Pulmonary artery endothelial cell (primary cell): ENCODE measurements around the gene FBXO8. TPM values are rescaled to one million over a fixed set of nuclear protein-coding genes. Genes with fewer than 3 reads are reported as not detected.

Experiments
- DNase-seq: peaks from one replicate; pipeline ENCODE4 v3.0.0-alpha.2; 2011; ENCODE audit warnings: low read depth, low spot score
- total RNA-seq: library from RNA; depleted of rRNA; stranded (reverse); fragments of >200 nt; gene quantifications from 2 replicates; pipeline ENCODE4 v1.2.3, GENCODE V29; 2014

Gene FBXO8
- total RNA-seq, 1 donor from 2014 or later: 17.0 TPM

DNA sequence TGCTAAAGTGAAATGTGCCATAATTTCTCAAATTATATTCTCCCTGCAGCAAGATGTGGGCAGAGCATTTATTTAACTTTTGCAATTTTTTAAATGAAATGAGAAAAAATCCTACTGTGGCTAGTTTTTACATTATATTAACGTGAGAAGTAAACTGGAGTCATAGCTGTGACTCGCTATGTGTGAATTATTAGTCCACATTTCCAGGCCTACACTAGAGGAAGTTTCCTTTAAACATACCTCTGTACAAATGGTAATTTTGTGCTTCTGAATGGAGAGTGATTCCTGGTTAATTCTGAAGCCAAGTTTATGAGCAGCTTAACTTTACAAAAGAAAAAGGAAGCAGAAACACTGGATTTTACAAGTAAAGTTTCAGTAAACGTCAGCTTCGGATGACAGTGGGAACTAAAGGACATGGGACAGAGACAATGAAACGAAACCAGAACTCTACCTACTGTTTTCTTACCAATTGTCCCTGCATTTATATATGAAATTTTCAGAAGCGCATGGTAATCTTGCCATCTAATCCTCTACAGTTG, 72.4 kb downstream of the FBXO8 start:
- DNase-seq: no peak

DNA sequence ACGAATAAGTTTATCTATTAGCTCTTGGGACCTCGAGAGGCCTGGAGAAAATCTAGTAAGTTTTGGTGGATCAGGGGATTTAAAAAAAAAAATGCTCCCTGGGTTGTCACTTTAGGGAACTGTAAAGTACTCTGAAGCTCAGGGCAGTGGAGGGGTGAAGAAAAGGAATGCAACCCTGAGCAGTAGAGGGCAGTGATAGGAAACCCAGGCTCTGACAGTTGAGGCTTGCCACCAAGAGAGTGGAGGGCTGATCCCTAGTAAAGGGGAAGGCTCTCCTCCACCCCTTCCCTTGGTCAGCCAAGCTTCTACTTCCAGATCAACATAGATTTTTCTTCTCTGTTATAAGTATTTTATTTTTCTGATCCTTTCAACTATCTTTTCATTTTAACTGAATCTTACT, 73.1 kb downstream of the FBXO8 start:
- DNase-seq: no peak

DNA sequence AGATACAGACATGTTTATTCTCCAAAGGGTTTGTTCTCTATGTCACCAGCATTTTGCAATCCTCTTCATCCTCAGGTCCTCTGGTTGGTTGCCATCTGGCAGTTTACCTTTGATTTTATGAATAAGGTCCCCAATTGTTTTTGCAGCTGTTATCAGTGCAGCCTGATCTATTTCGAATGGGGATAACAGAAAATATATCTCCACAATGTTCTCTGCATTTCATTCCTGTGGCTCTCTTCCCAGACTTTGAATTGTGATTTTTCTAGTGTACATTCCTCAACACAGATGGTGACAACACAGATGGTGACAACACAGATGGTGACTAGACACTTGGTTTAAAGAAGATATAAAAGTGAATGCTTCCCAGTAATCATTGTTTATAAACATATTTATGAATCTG, 74.1 kb downstream of the FBXO8 start:
- DNase-seq: no peak

DNA sequence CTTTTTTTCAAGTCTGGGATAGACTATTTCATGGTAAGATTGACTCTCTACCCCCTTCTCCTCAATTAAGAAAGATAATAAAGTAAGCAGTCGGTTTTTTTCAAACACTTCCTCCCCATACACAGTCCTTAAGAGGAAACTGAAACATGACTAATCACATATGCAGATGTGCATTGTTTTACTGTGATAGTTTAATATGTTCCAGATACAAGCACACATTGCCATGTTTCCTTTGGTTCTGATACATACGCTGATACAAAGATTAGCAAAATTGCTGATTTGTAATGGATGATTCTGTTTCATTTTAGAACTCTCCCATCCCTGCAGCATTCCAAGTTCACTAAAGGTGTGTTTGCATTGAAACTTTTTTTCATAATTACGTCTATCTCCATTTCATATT, 76.1 kb downstream of the FBXO8 start:
- no peak for DNase-seq

DNA sequence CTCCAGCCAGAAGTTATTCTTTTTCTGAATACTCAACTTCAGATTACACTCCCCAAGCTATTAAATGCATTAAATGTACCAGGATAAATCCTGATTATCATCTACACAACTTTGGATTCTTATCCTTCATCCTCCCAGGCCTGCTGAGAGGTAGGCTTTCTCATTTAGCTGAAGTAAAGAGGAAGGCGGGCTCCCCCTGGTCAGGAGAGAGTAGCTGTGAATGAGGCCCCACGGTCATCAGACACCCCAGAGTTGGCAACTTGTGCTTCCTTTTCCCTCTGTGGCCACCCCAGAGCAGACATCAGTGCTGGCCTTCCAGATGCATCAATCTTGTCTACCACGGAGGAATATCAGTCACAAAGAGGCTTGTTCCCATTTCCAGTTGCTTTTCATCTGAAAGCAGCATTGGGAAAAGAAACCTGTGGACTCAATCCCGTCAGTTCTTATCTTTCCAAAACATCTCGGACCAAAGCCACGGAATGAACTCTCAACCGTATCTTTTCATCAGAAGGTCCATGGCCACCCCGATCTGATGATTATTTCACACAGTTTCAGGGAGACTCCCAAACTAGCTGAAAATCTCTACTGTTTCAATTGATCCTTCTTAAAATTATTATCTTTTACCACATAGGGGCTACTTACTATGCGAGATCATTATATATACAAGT, 79.2 kb downstream of the FBXO8 start:
- DNase-seq: no peak

DNA sequence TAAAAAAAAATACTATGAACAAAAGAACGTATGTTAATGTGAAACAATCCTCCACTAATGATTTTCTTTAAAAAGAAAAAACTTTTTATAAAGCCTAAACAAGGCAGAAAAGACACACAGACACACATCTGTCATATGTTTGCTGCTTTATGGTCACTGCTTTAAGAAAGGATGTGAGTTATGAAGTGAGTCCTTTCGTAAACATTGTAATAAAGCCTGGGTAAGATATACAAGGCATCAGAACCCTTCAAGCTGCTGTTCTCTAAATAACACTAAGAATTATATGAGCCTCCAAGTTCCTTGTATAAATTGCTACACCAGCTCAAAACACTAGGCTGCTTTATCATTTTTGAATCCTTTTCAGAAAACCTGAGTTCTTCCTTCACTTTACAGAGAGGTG, 81.6 kb downstream of the FBXO8 start:
- no peak for DNase-seq

DNA sequence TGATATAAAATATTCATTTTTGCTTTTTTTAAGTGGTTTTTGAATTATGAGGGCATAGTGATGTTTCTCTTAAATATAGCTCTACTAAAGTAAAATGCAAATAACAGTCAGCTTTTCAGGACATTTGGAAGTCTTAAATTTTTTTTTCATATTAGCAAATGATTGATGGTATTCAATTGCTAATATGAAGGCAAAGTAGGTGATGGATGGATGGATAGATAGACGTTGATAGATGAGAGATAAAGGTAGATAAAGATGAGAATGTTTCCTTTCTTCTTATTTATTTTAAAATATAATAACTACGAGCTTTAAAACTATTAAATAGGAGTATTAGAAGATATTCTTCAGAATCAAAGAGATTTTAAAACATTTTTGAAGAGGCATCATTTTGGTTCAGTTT, 83.7 kb downstream of the FBXO8 start:
- no peak for DNase-seq

DNA sequence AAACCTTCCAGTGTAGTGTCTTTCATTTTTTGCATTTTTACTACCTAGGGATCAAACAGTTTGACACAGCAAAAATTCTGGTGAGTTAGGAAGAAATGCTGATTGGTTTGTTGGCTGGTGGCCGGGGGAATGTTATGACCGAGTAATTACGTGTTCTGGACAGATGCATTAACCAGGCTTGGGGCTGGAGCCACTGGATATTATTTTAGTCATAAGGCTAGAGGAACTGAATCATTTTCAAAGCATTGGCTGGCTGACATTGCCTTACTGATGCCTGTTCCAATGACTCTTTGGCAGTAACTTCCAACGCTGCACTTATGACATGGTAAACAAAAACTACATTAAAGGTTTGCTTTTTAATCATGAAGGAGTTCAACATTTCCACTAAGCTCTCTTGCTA, 84.6 kb downstream of the FBXO8 start:
- peak; percentile 39 for DNase-seq

DNA sequence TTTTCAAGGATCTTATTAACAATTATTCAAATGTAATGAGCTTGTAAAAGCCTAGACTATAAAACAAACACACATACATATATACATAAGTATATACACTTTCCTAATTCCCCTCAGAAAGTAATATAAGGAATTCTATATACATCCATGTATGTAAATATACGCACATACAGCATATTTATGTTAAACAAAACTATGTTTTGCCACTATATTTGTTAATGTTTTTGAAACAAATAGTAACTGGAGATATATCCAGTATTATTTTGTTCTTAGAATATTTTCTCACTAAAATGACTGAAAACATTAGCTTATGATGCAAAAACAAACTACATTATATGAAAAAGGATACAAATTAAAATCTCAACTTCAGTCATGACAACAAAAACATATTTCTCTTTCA, 85.1 kb downstream of the FBXO8 start:
- DNase-seq: no peak

DNA sequence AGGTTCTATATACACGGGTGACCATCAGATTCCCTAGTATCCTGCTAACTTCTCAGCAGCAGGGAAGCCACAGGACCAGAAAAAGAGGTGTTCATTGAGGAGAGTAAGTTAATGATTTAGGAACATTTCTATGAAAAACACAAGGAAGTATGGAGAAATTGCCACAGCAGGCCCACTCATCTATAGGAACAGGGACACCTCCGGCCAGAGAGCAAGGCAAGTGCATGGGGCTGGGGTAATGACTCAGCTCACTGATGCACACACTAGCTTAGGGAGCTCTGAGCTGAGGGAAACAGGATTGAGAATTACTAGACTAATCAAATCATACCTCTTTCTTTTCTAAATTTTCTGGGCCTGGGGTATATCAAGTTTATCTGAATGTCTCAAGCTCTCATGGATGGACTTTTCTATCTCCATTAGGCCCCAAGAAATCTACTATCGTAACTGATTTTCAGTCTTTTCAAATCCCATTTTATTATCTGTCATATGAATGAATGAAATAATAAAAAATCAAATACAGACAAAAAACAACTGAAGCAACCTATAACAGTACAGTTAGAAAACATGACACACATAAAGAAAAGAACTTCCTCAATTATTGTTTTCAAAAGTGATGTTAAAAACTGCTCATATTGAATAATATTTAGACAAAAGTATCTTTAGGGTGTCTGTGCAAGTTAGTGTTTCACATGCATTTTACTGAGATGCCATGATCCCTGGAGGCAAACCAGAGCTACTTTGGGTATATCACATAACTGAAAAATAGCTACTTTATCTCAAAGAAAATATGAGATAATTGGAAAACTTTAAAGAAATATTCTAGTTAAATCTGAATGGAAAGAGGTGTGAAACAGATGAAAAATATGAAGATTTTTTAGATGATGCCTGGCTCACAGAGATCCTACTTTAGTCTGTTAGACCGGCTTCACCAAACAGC, 89.8 kb downstream of the FBXO8 start:
- DNase-seq: no peak

DNA sequence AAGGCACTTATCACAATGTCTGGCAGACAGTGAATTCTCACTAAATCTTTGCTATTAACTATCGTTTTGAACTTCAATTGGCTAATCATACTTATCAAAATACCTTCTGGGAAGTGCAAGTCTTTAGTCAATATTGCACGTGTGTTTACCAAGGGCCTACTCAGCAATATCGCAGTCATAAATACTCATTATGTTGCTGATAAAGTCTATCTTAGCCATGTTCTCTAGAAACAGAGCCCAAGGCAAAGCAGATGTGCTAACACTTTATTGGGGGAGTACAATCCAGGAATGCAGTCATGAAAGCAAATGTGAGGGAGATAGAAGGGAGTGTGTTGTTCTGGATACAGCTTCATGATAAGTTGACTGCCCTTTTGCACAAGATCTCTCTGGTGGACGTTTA, 90.5 kb downstream of the FBXO8 start:
- DNase-seq: no peak

DNA sequence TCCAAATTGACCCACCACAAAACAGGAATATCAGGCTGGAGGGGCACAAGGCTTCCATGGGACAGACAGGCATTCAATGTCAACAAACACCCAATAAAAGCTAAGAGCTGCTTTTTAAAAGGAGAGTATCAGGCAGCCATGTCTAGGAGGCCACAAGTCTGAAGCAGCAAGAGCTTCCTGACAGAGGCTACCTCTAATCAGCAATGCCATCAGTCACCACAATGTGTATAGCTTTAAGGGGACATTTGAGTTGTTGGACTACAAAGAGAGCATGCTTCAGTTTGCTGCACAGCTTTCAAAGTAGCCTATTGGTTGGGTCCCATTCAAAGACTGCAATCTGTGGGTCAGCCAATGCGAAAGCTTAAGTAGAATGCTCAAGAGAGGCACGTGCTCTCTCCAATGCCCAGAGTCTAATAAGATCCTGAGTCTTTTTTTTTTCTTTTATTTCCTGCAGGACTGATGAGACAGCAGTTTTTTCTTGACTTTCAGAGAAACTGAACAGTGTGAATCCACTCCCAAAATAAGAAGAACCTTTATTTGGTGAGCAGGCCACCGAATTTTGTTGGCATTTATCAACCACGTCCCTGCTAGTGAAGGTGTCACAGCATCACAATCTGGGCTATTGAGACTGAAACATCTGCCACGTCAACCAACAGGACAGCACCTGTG, 92.5 kb downstream of the FBXO8 start:
- no peak for DNase-seq

DNA sequence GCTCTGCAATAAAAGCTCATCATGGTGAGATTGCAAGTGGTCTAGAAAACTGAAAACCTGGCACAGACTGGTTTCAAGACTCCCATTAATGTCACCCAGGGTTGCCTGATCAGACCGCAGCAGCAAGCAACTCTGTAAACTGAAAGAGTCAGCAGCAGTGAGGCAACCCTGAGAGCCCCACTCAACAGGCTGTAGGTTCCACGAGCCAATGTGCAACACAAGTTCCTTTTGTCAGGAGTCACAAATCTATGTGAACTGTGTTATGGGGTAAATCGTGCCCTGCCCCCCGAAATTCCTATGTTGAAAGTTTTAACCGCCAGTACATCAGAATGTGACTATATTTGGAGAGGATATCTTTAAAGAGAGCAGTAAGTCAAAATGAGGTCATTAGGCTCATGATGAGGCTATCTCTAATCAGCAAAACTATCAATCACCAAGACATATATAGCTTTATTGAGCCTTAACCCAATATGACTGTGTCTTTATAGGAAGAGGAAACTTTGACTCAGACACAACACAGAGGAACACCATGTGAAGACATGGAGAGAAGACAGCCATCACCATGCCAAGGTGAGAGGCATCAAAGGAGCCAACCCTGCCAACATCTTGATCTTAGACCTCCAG, 94.0 kb downstream of the FBXO8 start:
- no peak for DNase-seq

Other genes with a start within 250 kb of the FBXO8 start
- 11.7 and 17.8 TPM in 2 replicates for gene CEP44, start 244 bp upstream of the FBXO8 start, total RNA-seq
- not detected in 2 replicates for gene HPGD, start 238.8 kb upstream of the FBXO8 start, total RNA-seq